Retina (tissue), 1 donor: Measurements from ENCODE around the gene PKIG.

Source experiments
- DNase-seq: peaks from one replicate; pipeline ENCODE4 v3.0.0-alpha.2; 2016

The PKIG gene

GRCh38 chr20:44597516-44597915 is 15.1 kb downstream of the PKIG start:
- DNase-seq = no peak

DNA sequence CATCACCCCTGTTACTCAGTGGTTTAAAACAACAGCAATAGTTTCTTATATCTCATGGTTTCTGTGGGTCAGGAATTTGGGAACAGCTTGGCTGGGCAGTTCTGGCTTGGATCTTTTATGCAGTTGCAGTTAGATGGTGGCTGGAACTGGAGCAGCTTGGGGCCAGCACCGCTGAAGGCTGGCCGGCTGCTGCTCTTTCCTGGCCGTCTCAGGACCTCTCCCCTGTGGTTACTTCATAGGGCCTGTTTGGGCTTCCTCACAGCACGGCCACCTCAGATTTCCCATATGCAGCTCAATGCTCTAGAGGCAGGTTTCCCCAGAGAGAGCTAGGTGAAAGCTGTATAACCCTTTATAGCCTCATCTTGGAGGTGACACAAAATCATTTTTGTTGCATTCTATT is 15.6 kb downstream of the PKIG start:
- DNase-seq = no peak

DNA sequence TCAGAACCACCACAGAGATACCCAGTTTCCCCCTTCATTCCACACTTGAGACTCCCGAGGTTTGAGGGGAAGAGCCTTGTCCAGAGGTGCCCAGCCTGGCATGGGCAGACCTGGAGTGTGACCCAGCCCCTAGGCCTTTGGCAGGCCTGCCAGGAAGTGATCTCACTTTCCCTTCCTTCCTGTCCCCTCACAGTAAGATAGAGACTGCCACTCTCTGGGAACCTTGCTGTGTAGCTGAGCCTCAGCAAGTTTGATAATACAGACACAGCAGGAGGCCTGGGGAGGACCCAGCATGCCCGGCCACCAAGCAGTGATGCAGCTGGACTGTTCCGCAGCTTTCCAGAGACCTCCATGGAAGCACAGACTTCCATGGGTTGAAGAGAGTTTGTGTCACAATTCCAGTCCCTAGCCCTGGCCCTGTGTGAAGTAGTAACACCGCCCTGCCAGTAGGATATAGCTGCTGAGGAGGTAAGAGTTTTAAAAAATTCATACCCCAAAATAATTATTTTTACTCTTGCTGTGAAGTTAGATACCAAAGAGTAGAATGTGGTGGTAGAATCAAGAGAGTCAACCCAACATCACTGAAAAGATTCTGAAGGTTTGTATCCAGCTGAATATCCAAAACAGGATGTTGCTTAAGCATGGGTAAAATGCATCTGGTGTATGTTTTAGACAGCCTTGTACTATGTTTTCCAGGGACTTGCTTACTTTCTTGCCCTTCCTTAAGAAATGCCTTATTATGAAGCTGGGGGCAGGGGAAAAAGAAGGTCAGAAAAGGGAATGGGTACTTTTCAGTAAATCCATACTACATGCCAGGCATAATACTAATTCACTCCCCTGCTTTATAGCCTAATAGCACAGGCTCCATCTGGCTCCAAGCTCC is 16.3 kb downstream of the PKIG start:
- DNase-seq = no peak

DNA sequence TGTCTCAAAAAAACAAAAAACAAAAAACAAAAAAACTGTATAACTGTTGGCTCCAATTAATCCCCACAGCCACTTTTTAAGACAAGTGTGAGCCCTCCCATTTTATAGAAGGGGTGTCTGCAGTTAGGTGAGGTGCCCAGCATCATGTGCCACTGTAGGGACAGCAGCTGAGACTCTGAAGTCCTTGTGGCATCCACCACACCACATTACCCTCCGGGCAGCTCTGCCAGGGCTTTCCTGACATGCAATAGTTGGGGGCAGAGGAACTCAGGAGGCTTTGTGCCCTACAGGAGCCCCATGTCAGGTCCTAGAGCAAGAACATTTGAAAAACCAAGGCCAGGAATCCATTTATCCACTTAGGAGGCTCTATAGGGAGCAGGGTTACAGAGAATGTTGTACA is 17.3 kb downstream of the PKIG start:
- no peak for DNase-seq

DNA sequence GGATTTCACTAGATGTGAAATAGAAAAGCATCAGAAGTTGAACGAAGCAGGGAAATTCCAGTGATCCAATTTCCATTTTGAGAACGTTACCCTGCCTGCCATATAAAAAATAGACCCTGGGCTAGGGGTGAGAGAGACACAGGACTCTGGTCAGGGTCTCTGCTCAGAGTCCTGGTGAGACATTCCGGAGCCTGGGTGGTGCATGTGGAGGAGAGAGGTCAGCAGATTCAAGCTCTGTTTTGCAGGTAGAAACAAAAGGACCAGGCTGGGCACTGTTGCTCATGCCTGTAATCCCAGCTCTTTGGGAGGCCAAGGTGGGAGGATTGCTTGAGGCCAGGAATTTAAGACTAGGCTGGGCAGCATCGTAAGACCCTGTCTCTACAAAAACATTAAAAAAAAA is 17.9 kb downstream of the PKIG start:
- DNase-seq = no peak

DNA sequence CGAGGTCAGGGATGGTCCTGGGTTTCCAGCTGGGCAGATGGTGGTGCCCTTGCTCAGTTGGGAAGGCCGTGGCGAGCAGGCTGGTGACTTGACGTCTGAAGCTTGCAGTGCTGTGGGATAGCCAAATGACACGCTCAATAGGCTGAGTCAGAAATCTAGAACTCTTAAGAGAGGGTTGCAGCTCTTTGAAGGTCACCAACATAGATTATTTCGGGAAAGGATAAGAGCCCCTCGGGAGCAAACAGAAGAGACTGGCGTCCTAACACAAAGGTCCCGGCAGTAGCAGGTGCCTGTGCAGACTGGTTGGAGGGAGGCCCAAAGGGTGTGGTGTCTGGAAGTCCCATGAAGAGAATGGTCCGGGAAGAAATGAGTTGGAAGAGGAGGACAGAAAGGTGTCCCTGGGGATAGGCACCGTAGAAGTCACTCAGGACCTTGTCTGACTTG is 18.4 kb downstream of the PKIG start:
- no peak for DNase-seq

- no peak for DNase-seq
Measured at GRCh38 chr20:44601236-44601671, 18.9 kb downstream of the PKIG start.

DNA sequence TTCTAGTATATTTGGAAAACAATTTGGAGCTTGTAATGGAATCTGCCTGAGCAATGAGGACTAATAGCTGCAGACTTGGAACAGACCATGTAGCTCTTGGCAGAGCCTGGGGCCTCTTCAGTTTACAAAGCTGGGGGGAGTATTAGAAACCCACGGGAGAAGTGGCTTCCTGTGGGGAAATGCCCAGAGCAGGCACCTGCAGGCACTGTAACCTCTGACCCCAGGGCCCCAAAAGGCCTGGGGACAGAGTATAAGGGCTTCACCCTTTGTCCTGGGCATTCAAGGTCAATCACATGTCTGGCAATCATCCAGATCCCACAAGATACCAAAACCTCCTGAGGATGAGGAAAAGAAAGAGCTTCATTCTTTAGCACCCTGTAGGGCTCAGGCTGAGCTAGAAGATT is 19.4 kb downstream of the PKIG start:
- DNase-seq = no peak

- no peak for DNase-seq
Measured at GRCh38 chr20:44603327-44603726, 20.9 kb downstream of the PKIG start.

- DNase-seq = no peak
Measured at GRCh38 chr20:44606725-44607441, 24.5 kb downstream of the PKIG start.

- DNase-seq = no peak
Measured at GRCh38 chr20:44609006-44609515, 26.7 kb downstream of the PKIG start.

GRCh38 chr20:44609516-44610312 is 27.3 kb downstream of the PKIG start:
- peak; percentile 89 for DNase-seq

GRCh38 chr20:44610313-44610962 is 28.1 kb downstream of the PKIG start:
- no peak for DNase-seq

GRCh38 chr20:44613575-44613974 is 31.2 kb downstream of the PKIG start:
- DNase-seq = no peak

DNA sequence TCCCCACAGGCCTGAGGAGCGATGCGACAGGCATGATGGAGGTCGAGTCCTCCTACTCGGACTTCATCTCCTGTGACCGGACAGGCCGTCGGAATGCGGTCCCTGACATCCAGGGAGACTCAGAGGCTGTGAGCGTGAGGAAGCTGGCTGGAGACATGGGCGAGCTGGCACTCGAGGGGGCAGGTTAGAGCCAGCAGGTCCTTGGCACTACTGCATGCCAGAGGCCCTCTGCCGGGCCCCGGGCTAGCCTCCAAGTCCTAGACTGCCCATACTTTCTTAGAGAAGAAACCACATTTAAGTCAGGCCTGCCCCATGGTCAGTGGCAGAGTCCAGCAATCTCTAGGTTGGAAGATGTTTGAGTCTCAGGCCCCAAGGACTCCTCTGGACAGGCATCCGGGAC is 32.1 kb downstream of the PKIG start:
- no peak for DNase-seq

- DNase-seq = no peak
Measured at GRCh38 chr20:44615169-44615791, 32.9 kb downstream of the PKIG start.

DNA sequence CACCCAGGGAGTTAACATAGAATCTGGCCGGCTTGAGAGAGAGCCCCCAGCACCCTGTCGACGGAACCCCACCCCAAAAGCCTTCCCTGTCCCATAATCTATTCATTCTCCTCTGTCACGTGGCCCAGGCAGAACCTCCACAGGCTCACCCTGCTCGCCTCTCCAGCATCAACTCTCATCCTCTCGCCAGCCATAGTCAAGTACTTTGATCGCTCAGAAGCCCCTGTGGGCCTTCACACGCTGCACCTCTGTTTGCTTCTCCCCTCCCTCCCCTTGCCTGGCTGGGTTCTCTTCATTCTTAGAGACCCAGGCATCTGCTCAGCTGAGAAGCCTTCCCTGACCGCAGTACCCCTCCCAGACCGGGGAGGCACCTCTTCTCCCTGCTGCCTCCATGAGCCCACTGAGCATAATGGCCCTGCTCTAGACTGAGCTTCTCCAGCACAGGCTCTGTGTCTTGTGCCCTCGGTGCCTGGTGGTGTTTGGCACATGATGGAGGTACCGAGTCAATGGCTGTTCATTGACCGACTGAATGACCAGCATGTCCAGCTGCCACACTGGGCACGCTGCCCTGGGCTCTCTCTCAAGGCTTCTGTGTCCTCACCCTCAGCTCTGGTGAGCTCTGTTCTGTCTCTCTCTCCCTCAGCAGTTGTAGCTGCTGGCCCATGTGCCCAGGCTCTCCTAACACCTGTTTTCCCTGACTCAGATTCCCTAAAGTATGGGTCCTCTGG is 33.7 kb downstream of the PKIG start:
- DNase-seq = no peak

GRCh38 chr20:44616604-44616964 is 34.2 kb downstream of the PKIG start:
- DNase-seq = no peak

DNA sequence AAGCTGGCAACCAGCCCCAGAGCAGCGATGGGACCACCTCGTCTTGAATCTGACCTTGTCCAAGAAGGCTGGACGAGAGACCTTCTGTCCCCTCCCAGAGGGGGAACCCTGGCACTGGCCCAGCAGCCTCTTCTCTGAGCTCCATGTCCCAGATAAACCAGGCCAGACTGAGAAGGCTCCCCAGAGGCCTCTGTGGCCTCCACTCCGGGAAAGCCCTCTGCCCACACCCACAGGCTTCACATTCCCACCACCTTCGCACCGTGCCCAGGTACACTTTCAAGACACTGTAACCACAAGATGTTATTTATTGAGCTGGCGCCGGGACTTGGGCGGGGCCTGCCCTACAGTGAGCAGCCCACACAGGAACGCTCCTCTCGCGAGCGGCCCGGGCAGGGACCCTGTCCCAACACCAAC is 35.9 kb downstream of the PKIG start:
- DNase-seq = no peak

DNA sequence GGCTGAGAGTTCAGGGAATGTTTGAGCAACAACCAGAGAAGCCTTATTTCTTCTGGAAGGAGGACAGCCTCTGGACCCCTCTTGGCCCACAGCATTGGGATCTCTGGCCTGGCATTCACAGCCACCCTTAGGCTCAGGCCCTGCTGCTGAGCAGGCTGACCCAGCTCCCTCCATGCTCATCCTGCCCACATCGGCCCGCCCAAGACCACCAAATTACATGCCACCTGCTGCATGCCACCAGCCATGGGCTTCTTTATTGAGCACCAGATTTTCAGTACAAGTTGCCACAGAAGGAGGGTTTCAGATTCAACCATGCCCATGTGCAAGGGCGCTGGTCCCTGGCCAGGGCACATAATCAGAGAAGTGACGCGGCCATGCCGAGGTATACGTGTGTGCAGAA is 36.9 kb downstream of the PKIG start:
- no peak for DNase-seq

GRCh38 chr20:44620030-44620429 is 37.7 kb downstream of the PKIG start:
- no peak for DNase-seq
